ENCODE results near the gene CAV1.

DNA sequence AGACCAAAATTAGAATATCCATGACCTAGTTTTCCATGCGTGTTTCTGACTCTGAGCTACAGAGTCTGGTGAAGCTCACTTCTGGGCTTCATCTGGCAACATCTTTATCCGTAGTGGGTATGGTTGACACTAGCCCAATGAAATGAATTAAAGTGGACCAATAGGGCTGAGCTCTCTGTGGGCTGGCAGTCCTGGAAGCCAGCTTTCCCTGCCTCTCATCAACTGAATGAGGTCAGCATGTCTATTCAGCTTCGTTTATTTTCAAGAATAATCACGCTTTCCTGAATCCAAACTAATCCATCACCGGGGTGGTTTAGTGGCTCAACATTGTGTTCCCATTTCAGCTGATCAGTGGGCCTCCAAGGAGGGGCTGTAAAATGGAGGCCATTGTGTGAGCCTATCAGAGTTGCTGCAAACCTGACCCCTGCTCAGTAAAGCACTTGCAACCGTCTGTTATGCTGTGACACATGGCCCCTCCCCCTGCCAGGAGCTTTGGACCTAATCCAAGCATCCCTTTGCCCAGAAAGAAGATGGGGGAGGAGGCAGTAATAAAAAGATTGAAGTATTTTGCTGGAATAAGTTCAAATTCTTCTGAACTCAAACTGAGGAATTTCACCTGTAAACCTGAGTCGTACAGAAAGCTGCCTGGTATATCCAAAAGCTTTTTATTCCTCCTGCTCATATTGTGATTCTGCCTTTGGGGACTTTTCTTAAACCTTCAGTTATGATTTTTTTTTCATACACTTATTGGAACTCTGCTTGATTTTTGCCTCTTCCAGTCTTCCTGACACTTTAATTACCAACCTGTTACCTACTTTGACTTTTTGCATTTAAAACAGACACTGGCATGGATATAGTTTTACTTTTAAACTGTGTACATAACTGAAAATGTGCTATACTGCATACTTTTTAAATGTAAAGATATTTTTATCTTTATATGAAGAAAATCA lies 35.5 kb downstream of the CAV1 start:
- no peak for TF ChIP-seq TAF1 (IDR thresholded peaks at IDR 0.05; ENCODE audit: low read depth, low read length)
- TF ChIP-seq POLR2A (IDR thresholded peaks at IDR 0.05; ENCODE audit: low read depth, low read length): no peak
- no peak for TF ChIP-seq POLR2AphosphoS5 (IDR thresholded peaks at IDR 0.05; ENCODE audit: low read depth, low read length)

All from GM12891 (cell line).